HG02610 (cell line): ENCODE results near the gene GLRX2.
A peak's percentile ranks its signal among the peaks of the same experiment; 100 is the strongest.
"Not testable (repeated sequence)": the region's sequence is repeated elsewhere in the genome, so short reads cannot be mapped to it uniquely, and the experiment has no call there.

Source experiments
- ATAC-seq: cut with Tn5 transposase; IDR thresholded peaks from one replicate; pipeline ENCODE4 v1.9.1; 2021; ENCODE audit warnings: mild to moderate bottlenecking, moderate library complexity; ENCODE audit not compliant: unreplicated experiment

The GLRX2 gene

DNA sequence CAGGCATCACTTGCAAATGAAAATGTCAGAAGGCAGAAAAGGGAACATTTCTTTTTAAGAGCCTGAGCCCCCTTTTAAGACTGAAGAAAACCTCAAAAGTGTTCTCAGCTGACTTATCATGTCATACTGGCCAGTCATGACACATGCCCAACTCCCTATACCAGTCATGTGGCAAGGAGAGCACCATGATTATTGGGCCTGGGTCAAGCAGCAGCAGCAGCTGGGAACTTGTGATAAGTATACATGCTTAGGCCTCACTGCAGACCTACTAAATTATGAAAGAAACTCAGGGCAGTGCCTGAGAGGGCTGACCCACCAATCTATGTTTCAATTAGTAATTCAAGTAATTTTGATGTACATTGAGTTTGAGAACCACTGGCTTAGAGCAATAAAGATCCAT lies 37.2 kb downstream of the GLRX2 start:
- no peak for ATAC-seq

DNA sequence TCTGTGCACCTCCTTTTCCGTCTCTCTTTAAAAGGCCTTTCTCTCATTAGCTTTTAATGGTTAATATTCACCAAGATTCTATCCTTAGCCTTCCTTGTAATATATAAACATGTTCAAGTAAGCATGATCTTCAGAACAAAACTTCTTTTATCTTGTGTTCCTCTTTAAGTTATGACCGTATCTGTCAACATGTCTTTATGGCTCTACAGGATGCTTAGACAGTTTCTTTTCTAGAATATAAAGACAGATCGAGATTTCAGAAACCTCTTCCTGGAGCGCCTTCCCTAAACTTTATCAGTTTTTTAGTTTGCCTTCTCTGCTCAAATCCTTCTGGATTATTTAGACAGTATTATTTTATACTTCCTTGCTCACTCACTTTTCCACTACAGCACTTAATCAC lies 38.6 kb downstream of the GLRX2 start:
- ATAC-seq = no peak

DNA sequence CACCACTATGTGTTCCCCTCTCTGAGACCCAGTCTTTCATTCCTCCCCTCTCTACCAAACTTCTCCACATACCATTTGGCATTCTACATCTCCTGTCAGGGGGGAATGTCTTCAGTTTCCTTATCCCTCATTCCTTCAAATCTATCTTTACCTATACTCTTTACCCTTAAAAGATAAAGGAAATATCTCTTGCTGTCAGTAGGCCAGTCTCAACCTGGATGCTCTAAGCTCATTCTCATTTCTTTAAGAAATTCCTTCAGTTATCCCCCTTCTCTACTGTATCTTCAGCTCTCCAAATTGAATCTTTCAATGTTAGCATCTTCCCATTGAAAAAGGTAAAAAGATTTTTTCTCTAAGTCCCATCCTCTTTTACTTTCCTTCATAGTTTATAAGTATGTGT lies 39.3 kb downstream of the GLRX2 start:
- ATAC-seq = no peak

DNA sequence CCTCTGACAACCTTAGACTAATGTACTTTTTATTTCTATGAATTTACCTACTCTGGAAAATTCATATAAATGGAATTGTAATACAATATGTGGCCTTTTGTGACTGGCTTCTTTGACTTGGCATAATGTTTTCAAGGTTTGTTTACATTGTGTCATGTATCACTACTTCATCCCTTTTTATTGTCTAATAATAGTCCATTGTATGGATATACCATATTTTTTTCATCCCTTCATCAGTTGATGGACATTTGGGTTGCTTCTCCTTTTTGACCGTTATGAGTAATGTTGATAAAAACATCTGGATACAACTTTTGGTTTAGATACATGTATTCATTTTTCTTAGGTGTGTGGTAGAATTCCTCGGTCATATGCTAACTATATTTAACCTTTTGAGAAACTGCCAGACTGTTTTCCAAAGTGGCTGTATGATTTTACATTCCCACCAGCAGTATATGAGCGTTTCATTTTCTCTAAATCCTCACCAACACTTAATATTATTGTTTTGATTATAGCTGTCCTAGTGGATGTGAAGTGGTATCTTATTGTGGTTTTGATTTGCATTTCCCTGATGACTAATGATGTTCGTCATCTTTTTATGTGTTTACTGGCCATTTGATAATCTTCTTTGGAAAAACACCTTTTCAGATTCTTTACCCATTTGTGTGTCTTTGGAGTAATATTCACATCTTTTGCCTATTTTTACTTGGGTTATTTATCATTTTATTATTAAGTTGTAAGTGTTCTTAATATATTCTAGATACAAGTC lies 42.3 kb downstream of the GLRX2 start:
- ATAC-seq = no peak

DNA sequence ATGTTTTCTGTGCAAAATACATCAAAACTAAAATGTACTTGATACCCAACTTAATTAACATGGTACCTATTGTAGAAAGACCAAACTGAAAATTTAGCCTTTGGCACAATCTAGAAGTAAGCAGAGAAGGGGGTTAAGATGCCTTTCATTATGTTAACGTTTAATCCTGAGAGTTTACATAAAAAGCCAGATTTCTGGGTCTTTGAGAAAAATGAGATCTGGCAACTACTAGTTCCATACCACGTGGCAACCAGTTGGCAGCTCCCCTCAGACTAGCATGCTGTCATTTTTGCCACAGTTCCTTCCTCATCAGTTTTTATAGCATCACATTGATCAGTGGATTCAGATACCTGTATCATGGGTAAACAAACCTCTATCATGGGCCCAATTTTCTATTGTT lies 44.3 kb downstream of the GLRX2 start:
- no peak for ATAC-seq

DNA sequence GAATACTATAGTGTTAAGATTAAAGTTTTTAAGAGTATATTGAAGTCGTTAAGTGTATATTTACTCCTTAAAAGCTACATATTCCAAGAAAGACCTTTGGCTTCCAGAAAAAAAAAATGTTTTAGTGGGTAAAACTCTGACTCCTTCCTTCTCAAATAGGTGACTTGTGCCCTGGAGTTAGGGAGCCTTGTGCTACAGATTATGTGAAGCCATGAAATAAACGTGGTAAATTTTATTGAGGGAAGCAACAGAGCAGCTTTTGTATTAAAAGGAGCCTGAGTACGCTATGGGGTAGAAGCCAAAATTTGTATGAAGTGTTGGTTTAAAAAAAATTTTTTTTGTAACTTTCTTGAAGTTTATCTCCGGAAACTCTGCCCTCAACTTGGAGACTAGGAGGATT lies 44.8 kb downstream of the GLRX2 start:
- no peak for ATAC-seq

DNA sequence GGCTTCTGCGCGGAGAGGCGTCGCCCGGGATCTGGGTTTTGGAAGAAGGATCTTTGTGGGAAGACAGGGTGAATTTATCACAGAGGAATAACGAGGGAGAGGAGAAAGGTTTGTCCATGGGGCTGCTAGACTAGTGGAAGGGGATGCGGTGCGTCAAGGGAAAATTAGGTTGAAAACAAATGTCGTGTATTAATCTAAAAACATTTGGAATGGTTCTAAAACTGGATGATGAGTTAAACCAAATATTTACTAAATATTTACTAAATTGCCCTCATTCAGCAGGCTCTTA lies 45.2 kb downstream of the GLRX2 start:
- ATAC-seq = no peak

DNA sequence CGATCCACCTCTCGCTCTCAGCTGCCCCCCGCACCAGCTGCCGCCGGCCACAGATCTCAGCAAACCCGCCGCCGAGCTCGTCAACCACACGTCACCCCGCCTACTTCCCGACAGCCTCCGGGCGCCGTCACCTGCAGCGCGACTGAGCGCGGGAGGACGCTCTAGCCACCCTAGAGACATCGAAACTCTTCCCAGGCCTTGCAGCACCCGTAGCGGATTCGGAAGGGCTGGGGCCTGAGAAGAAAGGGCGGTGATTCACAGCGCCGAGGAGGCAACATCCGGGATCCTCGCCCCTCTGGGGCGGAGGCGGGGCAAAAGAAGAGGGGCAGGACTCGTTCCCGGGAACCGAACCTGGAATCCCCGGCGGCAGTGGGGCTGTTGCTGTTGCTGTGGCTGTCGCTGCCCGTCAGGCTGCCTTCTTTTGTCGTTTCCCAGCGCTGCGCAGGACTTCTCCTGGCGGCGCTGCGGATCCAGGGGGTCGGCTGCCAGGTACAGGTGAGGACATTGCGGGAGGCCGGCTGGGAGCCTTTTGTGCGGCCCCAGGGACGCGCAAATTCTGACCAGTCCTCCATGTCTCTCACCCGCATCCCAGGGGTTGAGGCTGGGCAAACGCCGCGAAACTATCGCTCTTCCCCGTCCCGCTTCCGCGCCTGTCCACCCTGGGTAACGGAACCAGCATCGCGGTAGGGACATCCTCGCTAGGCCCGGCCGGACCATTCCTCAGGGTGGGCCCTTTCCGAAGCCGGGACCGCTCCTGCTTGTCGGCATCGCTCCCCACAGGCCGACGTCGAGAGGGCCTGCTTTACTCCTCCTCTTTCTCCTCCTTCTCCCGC lies 45.7 kb downstream of the GLRX2 start, which contains the start of the genes RO60 and UCHL5:
TSS of gene RO60 (plus strand) at position 331 of the 833 bp plus-strand sequence. CDS start 9,443 bp downstream, outside the sequence.
TSS of gene UCHL5 (minus strand) at position 79 of the 833 bp plus-strand sequence. CDS start 100 bp downstream, outside the sequence.
- peak; percentile 95 for ATAC-seq

DNA sequence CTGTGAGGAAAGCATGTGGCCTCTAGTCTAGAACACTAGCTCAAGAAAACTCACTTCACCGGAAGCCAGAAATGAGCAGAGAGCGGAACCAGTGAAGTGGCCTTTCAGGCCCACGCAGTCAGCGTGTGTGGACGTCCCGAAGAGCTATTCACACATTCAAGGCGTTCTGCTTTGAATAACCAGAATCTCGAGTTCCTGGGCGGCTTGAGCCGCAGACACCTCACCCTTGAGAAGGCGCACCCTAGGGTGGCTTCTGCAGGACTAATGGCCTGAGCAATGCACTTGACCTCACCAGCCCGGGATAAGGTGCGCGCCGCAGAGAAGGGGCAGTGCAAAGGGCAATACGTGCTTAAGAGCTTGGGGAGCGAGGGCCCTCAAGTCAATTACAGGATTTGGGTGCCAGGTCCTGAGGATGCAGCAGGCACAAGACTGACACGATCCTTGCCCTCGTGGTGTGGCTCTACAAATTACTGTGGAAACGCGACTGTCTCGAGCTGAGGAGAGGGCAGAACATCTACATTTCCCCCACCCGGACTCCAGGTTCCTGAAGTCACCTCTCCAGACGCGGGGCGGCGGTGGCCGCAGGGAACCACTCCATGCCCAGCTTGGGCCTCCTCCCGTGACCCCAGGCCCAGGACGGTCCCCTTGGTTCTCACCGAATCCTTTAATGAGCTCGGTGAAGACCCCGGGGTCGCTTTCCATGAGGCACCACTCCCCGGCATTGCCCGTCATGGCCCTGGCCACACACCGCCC lies 46.5 kb downstream of the GLRX2 start:
- peak; percentile 51 for ATAC-seq

DNA sequence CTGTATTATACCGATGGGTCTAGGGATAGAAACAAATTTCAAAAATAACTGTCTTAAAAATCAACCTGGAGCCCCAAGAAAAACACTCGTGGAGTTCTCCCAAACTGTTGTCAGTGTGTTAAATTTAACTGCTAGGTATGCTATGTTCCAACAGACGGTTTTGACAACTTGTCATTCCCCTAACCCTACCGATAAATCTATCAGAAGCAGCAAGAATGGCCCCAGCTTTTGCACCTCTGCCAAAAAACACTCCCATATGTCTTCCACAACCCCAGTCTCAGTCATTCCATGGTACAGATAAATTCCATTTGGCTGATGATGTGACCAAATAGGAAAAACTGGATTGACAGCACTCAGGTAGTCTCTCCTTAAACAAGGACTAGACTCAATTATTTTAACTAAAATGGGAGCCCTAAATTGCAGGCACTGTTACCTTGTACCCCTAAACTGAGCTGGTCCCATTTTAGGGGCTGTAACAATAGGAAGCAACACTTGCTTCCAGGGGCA lies 51.0 kb downstream of the GLRX2 start:
- ATAC-seq = no peak

DNA sequence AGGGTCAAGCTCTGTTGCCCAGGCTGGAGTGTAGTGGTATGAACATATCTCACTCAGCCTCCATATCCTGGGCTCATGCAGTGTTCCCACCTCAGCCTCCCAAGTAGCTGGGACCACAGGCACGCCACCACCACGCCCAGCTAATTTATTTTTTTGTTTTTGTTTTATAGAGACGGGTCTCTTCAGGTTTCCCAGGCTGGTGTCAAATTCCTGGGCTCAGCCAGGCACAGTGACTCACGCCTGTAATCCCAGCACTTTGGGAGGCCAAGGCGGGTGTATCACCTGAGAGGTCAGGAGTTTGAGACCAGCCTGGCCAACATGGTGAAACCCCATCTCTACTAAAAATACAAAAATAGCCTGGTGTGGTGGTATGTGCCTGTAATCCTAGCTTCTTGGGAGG lies 56.3 kb downstream of the GLRX2 start:
- not testable (repeated sequence) for ATAC-seq
